ENCODE results near the gene VCY1B.
"Not testable (repeated sequence)": the region's sequence is repeated elsewhere in the genome, so short reads cannot be mapped to it uniquely, and the experiment has no call there.

VCY1B gene

DNA sequence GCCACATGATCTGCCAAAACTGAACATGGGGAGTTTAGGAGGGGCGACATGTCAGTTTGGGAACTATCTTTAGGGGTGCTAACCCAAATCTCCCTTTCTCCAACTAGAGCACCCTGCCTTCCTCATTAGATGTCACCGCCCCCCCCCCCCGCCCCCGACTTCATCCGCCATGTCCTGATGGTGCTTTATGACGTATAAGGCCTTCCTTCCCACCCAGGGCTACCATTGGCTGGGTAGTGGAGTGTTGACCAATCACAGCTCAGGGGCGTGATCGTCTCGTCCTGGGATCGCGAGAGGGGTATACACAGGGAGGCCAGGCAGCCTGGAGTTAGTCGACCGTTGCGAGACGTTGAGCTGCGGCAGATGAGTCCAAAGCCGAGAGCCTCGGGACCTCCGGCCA lies at the start of gene VCY1B:
TSS of gene VCY1B (plus strand) at position 301 of the 400 bp plus-strand sequence. CDS start at position 364, 63 bp downstream.
- not testable (repeated sequence) for DNase-seq

DNA sequence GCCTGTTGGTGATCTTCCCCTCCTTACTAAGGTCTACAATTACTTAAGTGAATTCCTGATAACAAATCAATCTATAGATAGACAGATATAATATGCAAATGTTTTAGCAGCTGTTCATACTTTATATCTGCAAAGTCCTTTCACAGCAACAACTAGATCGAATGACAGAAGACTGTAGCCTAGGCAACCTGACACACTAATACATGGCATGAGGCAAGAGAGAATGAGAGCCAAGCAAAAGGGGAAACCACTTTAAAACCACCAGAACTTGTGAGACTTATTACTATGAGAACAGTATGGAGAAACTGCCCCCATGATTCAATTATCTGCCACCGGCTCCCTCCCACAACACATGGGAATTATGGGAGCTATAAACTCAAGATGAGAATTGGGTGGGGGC lies 44.1 kb upstream of the VCY1B start:
- DNase-seq: not testable (repeated sequence)

DNA sequence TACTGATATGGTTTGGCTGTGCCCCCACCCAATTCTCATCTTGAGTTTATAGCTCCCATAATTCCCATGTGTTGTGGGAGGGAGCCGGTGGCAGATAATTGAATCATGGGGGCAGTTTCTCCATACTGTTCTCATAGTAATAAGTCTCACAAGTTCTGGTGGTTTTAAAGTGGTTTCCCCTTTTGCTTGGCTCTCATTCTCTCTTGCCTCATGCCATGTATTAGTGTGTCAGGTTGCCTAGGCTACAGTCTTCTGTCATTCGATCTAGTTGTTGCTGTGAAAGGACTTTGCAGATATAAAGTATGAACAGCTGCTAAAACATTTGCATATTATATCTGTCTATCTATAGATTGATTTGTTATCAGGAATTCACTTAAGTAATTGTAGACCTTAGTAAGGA lies 25.6 kb upstream of the VCY1B start:
- DNase-seq: not testable (repeated sequence)

DNA sequence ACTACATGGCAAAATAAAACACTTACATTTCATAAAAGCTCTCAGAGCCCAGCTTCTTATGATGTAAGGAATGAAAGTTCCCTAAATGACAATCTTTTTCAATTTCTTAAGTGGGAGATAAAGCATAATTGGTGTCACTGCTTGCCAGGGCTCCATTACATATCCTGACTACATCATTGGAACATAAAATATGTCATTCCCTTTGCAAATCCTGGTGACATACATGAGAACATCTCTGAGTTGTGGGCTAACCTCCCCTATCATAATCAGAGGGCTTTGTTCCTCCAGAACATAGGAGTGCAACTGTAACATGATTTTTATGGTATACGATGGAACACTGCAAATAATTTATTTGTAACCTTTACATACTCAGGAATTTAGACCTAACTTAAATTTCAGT lies 29.9 kb downstream of the VCY1B start:
- no peak for DNase-seq
